ENCODE results near the gene ST8SIA4. TPM values are rescaled to one million over a fixed set of nuclear protein-coding genes. Genes with fewer than 3 reads are reported as not detected.

Gene ST8SIA4, protein sequence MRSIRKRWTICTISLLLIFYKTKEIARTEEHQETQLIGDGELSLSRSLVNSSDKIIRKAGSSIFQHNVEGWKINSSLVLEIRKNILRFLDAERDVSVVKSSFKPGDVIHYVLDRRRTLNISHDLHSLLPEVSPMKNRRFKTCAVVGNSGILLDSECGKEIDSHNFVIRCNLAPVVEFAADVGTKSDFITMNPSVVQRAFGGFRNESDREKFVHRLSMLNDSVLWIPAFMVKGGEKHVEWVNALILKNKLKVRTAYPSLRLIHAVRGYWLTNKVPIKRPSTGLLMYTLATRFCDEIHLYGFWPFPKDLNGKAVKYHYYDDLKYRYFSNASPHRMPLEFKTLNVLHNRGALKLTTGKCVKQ
- total RNA-seq, result 6.0 and 7.1 TPM in 2 replicates
- 1.8 and 3.1 TPM in 2 replicates for polyA plus RNA-seq

DNA sequence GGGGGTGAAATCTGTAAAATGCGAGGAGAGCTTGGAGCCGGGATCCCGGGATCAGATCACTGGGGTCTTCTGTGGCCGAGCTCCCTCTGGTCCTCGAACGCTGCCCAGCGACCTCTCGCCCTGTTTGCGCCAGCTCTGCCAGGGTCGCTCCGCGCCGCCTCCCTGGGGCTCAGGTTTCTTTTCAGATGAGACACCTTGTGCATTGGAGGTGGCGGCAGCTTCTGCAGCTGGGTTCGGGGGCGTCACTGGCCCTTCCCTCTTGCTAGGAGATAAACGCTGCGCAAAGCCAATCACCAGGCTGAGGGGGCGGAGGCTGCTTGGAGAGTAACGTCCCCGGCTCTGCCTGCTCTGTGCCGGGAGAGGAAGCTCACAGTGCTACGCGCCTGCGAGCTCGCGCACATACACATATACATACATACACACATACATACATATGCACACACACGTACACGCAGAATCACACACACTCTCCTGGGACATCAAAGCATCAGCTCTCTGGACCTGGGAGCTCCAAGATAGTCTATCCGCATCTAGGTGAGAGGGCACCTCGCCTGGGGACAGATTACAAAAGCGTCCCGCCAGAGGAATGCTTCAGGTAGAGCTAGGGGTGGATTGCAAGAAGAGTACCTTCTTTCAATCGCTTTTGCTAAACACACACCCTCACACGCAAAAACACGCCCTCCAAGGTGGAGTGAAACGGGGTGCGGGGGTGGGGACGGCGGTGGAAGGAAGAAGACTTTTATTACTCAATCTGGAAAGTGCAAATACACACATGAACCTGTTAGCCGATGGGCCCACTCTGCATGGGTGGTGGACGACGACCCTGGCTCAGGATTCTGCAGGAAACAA is at the start of gene ST8SIA4:
ST8SIA4 (minus strand) TSS at position 244 of the 849 bp plus-strand sequence. CDS start 327 bp downstream, outside the sequence.
- H4K20me1 ChIP-seq (ENCODE audit: insufficient read depth, poor library complexity, severe bottlenecking), result no peaks in the 10 kb centered on the region

GRCh38 chr5:100950985-100951384 is 47.9 kb upstream of the ST8SIA4 start:
- H3K4me2 ChIP-seq, result no peak overlapping the region
- H3K27ac ChIP-seq, result no peak overlapping the region
- no peaks in the 10 kb centered on the region for H3K4me1 ChIP-seq (ENCODE audit: insufficient read depth)
- H3K4me3 ChIP-seq, result no peak overlapping the region
- H3K79me2 ChIP-seq, result no peaks in the 10 kb centered on the region
- H3K27me3 ChIP-seq, result no peaks in the 10 kb centered on the region
- H4K20me1 ChIP-seq (ENCODE audit: insufficient read depth, poor library complexity, severe bottlenecking), result no peaks in the 10 kb centered on the region
- TF ChIP-seq EZH2phosphoT487 (IDR thresholded peaks at IDR 0.05; ENCODE audit: low read depth, severe bottlenecking, unreplicated experiment), result no peak
- no peak for TF ChIP-seq EZH2 (IDR thresholded peaks at IDR 0.05; ENCODE audit: borderline replicate concordance)
- TF ChIP-seq CTCF (IDR thresholded peaks at IDR 0.05; ENCODE audit: poor library complexity), result no peak
- H2AFZ ChIP-seq, result no peak overlapping the region
- H3K36me3 ChIP-seq (replicated peaks; ENCODE audit: insufficient read depth, low read depth), result no peaks in the 10 kb centered on the region
- H3K9me2 ChIP-seq (replicated peaks; ENCODE audit: insufficient read depth), result no peaks in the 10 kb centered on the region
- 75% methylated on average over 4 of the region's 4 CpGs for WGBS (ENCODE audit: low lambda C conversion rate, missing lambda C conversion rate)
- DNase-seq (ENCODE audit: low spot score), result no peak
- H3K9me3 ChIP-seq (ENCODE audit: low read depth), result no peaks in the 10 kb centered on the region

More for the DNA sequence above, at the start of gene ST8SIA4:
- peak within 1 kb of the TSS; percentile 40 for H3K4me3 ChIP-seq
- H3K79me2 ChIP-seq, result no peaks in the 10 kb centered on the region
- no peaks in the 10 kb centered on the region for H3K36me3 ChIP-seq (replicated peaks; ENCODE audit: insufficient read depth, low read depth)
- peak within 1 kb of the TSS; percentile 86 for H2AFZ ChIP-seq
- peak; percentile 83 for DNase-seq (ENCODE audit: low spot score)
- H3K27me3 ChIP-seq, result peaks cover 10% of the 10 kb centered on the region
- H3K4me1 ChIP-seq (ENCODE audit: insufficient read depth), result no peaks in the 10 kb centered on the region
- H3K4me2 ChIP-seq, result peak within 1 kb of the TSS; percentile 93
- no peaks in the 10 kb centered on the region for H3K9me3 ChIP-seq (ENCODE audit: low read depth)
- WGBS (ENCODE audit: low lambda C conversion rate, missing lambda C conversion rate), result 1% methylated on average over 43 of the region's 43 CpGs
- TF ChIP-seq EZH2phosphoT487 (IDR thresholded peaks at IDR 0.05; ENCODE audit: low read depth, severe bottlenecking, unreplicated experiment), result no peak
- no peak for TF ChIP-seq EZH2 (IDR thresholded peaks at IDR 0.05; ENCODE audit: borderline replicate concordance)
- TF ChIP-seq CTCF (IDR thresholded peaks at IDR 0.05; ENCODE audit: poor library complexity), result no peak
- no peaks in the 10 kb centered on the region for H3K9me2 ChIP-seq (replicated peaks; ENCODE audit: insufficient read depth)
- H3K27ac ChIP-seq, result peak within 1 kb of the TSS; percentile 39

- Histone ChIP-seq H3K79me2 (no peaks in the 10 kb centered on the region), H3K36me3 (replicated peaks; ENCODE audit: insufficient read depth, low read depth) (no peaks in the 10 kb centered on the region), H4K20me1 (ENCODE audit: insufficient read depth, poor library complexity, severe bottlenecking) (no peaks in the 10 kb centered on the region), H3K9me3 (ENCODE audit: low read depth) (no peaks in the 10 kb centered on the region), H3K4me3 (no peak overlapping the region), H2AFZ (no peak overlapping the region), H3K27me3 (no peaks in the 10 kb centered on the region), H3K4me1 (ENCODE audit: insufficient read depth) (no peaks in the 10 kb centered on the region), H3K9me2 (replicated peaks; ENCODE audit: insufficient read depth) (no peaks in the 10 kb centered on the region), H3K27ac (no peak overlapping the region), H3K4me2 (no peak overlapping the region)
- DNase-seq (ENCODE audit: low spot score), result no peak
- WGBS (ENCODE audit: low lambda C conversion rate, missing lambda C conversion rate), result 97% methylated on average over 2 of the region's 2 CpGs
- TF ChIP-seq EZH2phosphoT487 (IDR thresholded peaks at IDR 0.05; ENCODE audit: low read depth, severe bottlenecking, unreplicated experiment), result no peak
- no peak for TF ChIP-seq EZH2 (IDR thresholded peaks at IDR 0.05; ENCODE audit: borderline replicate concordance)
- TF ChIP-seq CTCF (IDR thresholded peaks at IDR 0.05; ENCODE audit: poor library complexity), result no peak
These were observed 10.2 kb upstream of the ST8SIA4 start for GRCh38 chr5:100913298-100913697.

Measured in hepatocyte (in vitro differentiated cells).